Transverse colon (tissue), 4 donors: ENCODE measurements around the gene PRDM2. TPM values are rescaled to one million over a fixed set of nuclear protein-coding genes. Genes with fewer than 3 reads are reported as not detected.

Experiments
- DNase-seq: peaks from one replicate; pipeline ENCODE4 v3.0.0-alpha.2; 2019
- H3K27ac ChIP-seq, 4 donors: fragments of 200-600 bp; sonication (generic); 2 replicates each; pipeline ENCODE4 v1.5.1; 2016 to 2018; ENCODE audit warnings: inconsistent platforms in 4 of 4
- H3K27me3 ChIP-seq: fragments of 200-600 bp; sonication (generic); 2 replicates; pipeline ENCODE4 v1.5.1; 2017; ENCODE audit warnings: inconsistent platforms
- H3K36me3 ChIP-seq, 4 donors: fragments of 200-600 bp; sonication (generic); 2 replicates each; pipeline ENCODE4 v1.5.1; 2017 to 2019; ENCODE audit warnings: inconsistent platforms in 4 of 4
- H3K4me1 ChIP-seq, 4 donors: fragments of 200-600 bp; sonication (generic); 2 replicates each; pipeline ENCODE4 v1.5.1; 2017 to 2020; ENCODE audit warnings: inconsistent platforms in 4 of 4
- H3K4me3 ChIP-seq, 4 donors: fragments of 200-600 bp; sonication (generic); 1 replicate in 1 of 4; 2 replicates in 3 of 4; pipeline versions ENCODE4 v1.5.1 to v1.6.1; 2017 to 2019; ENCODE audit warnings: inconsistent platforms in 4 of 4
- H3K9me3 ChIP-seq, 2 donors: fragments of 200-600 bp; sonication (generic); 2 replicates each; pipeline ENCODE4 v1.5.1; 2017 to 2019; ENCODE audit warnings: inconsistent platforms in 2 of 2
- CTCF ChIP-seq, 5 experiments: fragments of 200-600 bp in 3 of 5; fragments of 450-650 bp in 2 of 5; sonication (generic) in 3 of 5; IDR thresholded peaks; 1 replicate in 2 of 5; 2 replicates in 3 of 5; pipeline ENCODE4 v1.5.1; 2016 to 2017; ENCODE audit warnings: antibody characterized with exemption in 5 of 5, inconsistent platforms in 3 of 5, mild to moderate bottlenecking in 2 of 5, moderate library complexity in 1 of 5
- EP300 ChIP-seq: sonication (generic); formaldehyde crosslinking; IDR thresholded peaks from one replicate; pipeline ENCODE4 v1.6.1; 2017; ENCODE audit warnings: antibody characterized with exemption, low read depth
- POLR2A ChIP-seq: fragments of 450-650 bp; IDR thresholded peaks from one replicate; pipeline ENCODE4 v1.6.1; 2016; ENCODE audit warnings: antibody characterized with exemption, mild to moderate bottlenecking, moderate library complexity
- POLR2AphosphoS5 ChIP-seq, 3 donors: sonication (generic); formaldehyde crosslinking; IDR thresholded peaks; one replicate each; pipeline ENCODE4 v1.6.1; 2016; ENCODE audit warnings: antibody characterized with exemption in 3 of 3
- WGBS, 2 donors: methylation state at CpG; one replicate each; pipeline ENCODE4 v1.1.5; 2018; ENCODE audit warnings: low coverage in 1 of 2; 5-methylcytosine and 5-hydroxymethylcytosine counted together
- in situ Hi-C, 4 donors: fragments of 200-750 bp; cut with MboI; loops; one replicate each; pipeline versions ENCODE4 v1.15.0 to v1.15.1; 2017; ENCODE audit warnings: low sequenced_read_pairs in 3 of 4, low pct_ligation_motif_present in 1 of 4, low pct_unique_long_range_greater_than_20kb in 1 of 4
- intact Hi-C: fragments of 100-400 bp; cut with DNase I; formaldehyde crosslinking; loops from one replicate; pipeline ENCODE4 v1.15.1; 2023; ENCODE audit warnings: low total_unique reads
- total RNA-seq, 4 donors: library from RNA; depleted of rRNA; stranded (reverse); fragments of >200 nt; gene quantifications; one replicate each; pipeline ENCODE4 v1.1.0, GENCODE V29; 2016

Gene PRDM2
- total RNA-seq, 4 donors from 2014 or later: 27.3 to 40.5 (median 35.8) TPM

- in situ Hi-C loops (no loop called here), intact Hi-C loops (no loop called here)
- Histone ChIP-seq H3K27ac (peak overlapping the region in 3 of 4 donors; percentile 9 to 95 (median 16)), H3K36me3 (no peaks in the 10 kb centered on the region), H3K27me3 (no peaks in the 10 kb centered on the region), H3K4me1 (peaks cover 5 to 39% (median 14%) of the 10 kb centered on the region in 4 donors), H3K9me3 (no peaks in the 10 kb centered on the region), H3K4me3 (no peak overlapping the region)
- TF ChIP-seq CTCF (IDR thresholded peaks at IDR 0.05): no peak
- peak in 1 of 3 donors; percentile 14 for TF ChIP-seq POLR2AphosphoS5 (IDR thresholded peaks at IDR 0.05)
- peak; percentile 42 for DNase-seq
- 63 to 76% methylated on average over 7 to 10 of the region's 10 CpGs for WGBS, 2 donors
Measured at GRCh38 chr1:13702425-13703127, 2.6 kb downstream of the PRDM2 start.

- no peaks in the 10 kb centered on the region for H3K9me3 ChIP-seq
- H3K36me3 ChIP-seq: no peaks in the 10 kb centered on the region
- peak overlapping the region in 1 of 4 donors; percentile 9 for H3K27ac ChIP-seq
- no peaks in the 10 kb centered on the region for H3K27me3 ChIP-seq
- TF ChIP-seq EP300: no peak
- WGBS, 2 donors: 61% methylated on average over 2 of the region's 2 CpGs; no CpG with 5 or more reads in 1 of the 2 donors
- intact Hi-C loops (no loop called here), in situ Hi-C loops (no loop called here)
- no peak for DNase-seq
- no peak overlapping the region for H3K4me3 ChIP-seq
- H3K4me1 ChIP-seq: peaks cover 6 to 44% (median 14%) of the 10 kb centered on the region in 4 donors
Measured at GRCh38 chr1:13703128-13703513, 3.1 kb downstream of the PRDM2 start.

GRCh38 chr1:13703558-13704490 lies 3.8 kb downstream of the PRDM2 start:
- Histone ChIP-seq H3K36me3 (no peaks in the 10 kb centered on the region), H3K27me3 (no peaks in the 10 kb centered on the region), H3K4me1 (peaks cover 9 to 49% (median 15%) of the 10 kb centered on the region in 4 donors), H3K9me3 (no peaks in the 10 kb centered on the region), H3K4me3 (no peak overlapping the region), H3K27ac (no peak overlapping the region)
- WGBS, 2 donors: 81 to 90% methylated on average over 9 of the region's 9 CpGs
- intact Hi-C loops: no loop called here
- TF ChIP-seq POLR2A (no peak), CTCF (IDR thresholded peaks at IDR 0.05) (peak in 1 of 5 experiments; percentile 11)
- no peak for DNase-seq
- in situ Hi-C loops: no loop called here

GRCh38 chr1:13706046-13706445 lies 6.1 kb downstream of the PRDM2 start:
- Histone ChIP-seq H3K27me3 (no peaks in the 10 kb centered on the region), H3K36me3 (no peaks in the 10 kb centered on the region), H3K4me1 (peaks cover 3 to 52% (median 13%) of the 10 kb centered on the region in 4 donors), H3K9me3 (no peaks in the 10 kb centered on the region), H3K27ac (no peak overlapping the region), H3K4me3 (no peak overlapping the region)
- DNase-seq: no peak
- in situ Hi-C loops: no loop called here
- no peak for TF ChIP-seq POLR2A
- no peak for TF ChIP-seq CTCF (IDR thresholded peaks at IDR 0.05)
- no peak for TF ChIP-seq POLR2AphosphoS5 (IDR thresholded peaks at IDR 0.05)
- TF ChIP-seq EP300: no peak
- intact Hi-C loops: no loop called here
- WGBS, 2 donors: 50 to 74% methylated on average over 2 of the region's 2 CpGs
